H1 (cell line): Measurements from ENCODE around the gene HS3ST6. TPM values are rescaled to one million over a fixed set of nuclear protein-coding genes. Genes with fewer than 3 reads are reported as not detected.

Experiments
- CTCF ChIA-PET: fragments of 300-600 bp; sonication (Branson Sonifier 250); formaldehyde crosslinking; loops from one replicate; lab custom pipeline; 2021; ENCODE audit not compliant: partially characterized antibody; lab: Charles Lee
- POLR2A ChIA-PET: fragments of 300-600 bp; sonication (Branson Sonifier 250); formaldehyde crosslinking; loops from one replicate; lab custom pipeline; 2021; ENCODE audit warnings: inconsistent platforms; ENCODE audit not compliant: partially characterized antibody; lab: Charles Lee
- DNase-seq, 2 experiments: peaks; one replicate each; pipeline versions ENCODE4 v3.0.0 to v3.0.0-alpha.2; 2010 to 2022; ENCODE audit warnings: low spot score in 2 of 2, low read depth in 1 of 2, mixed read lengths in 1 of 2
- FAIRE-seq: peaks from 2 replicates; lab custom pipeline; 2011; peaks lifted over from hg19 to GRCh38; lab: Jason Lieb, UNC
- H2AFZ ChIP-seq: 2 replicates; pipeline ENCODE4 v1.8.1; 2012; ENCODE audit warnings: low read length, inconsistent platforms
- H2AK5ac ChIP-seq: 2 replicates; pipeline ENCODE4 v1.6.1; 2013; ENCODE audit warnings: low read depth, low read length
- H2BK120ac ChIP-seq: replicated peaks from 2 replicates; pipeline ENCODE3; 2013; ENCODE audit warnings: low read depth, low read length, inconsistent platforms
- H2BK12ac ChIP-seq: 2 replicates; pipeline ENCODE4 v1.6.1; 2013; ENCODE audit warnings: low read depth, low read length
- H2BK15ac ChIP-seq: 2 replicates; pipeline ENCODE4 v1.6.1; 2013; ENCODE audit warnings: low read length
- H2BK20ac ChIP-seq: 2 replicates; pipeline ENCODE4 v1.6.1; 2013; ENCODE audit warnings: low read length
- H2BK5ac ChIP-seq: 2 replicates; pipeline ENCODE4 v1.6.1; 2013; ENCODE audit warnings: low read depth, low read length
- H3K14ac ChIP-seq: 2 replicates; pipeline ENCODE4 v1.6.1; 2013; ENCODE audit warnings: inconsistent platforms; ENCODE audit not compliant: insufficient read length
- H3K18ac ChIP-seq: 2 replicates; pipeline ENCODE4 v1.6.1; 2013; ENCODE audit warnings: low read length; ENCODE audit errors: extremely low read depth
- H3K23ac ChIP-seq: 2 replicates; pipeline ENCODE4 v1.6.1; 2013; ENCODE audit warnings: inconsistent platforms; ENCODE audit not compliant: insufficient read length
- H3K23me2 ChIP-seq: 2 replicates; pipeline ENCODE4 v1.6.1; 2013; ENCODE audit warnings: low read depth, low read length
- H3K27ac ChIP-seq: 2 replicates; pipeline ENCODE4 v1.6.1; 2011; ENCODE audit warnings: low read depth, low read length, inconsistent platforms
- H3K27me3 ChIP-seq, 4 experiments: replicated peaks in 1 of 4; 1 replicate in 1 of 4; 2 replicates in 3 of 4; pipeline versions ENCODE4 v1.6.1 to v1.8.1; 2011 to 2013; ENCODE audit warnings: low read length in 3 of 4, mild to moderate bottlenecking in 3 of 4, inconsistent platforms in 2 of 4, mixed read lengths in 2 of 4, moderate library complexity in 1 of 4; ENCODE audit not compliant: control insufficient read depth in 3 of 4, insufficient read depth in 3 of 4; ENCODE audit errors: extremely low read depth in 1 of 4
- H3K36me3 ChIP-seq, 4 experiments: 2 replicates each; pipeline versions ENCODE4 v1.6.1 to v1.8.1; 2011 to 2013; ENCODE audit warnings: mild to moderate bottlenecking in 4 of 4, low read length in 3 of 4, moderate library complexity in 2 of 4, control low read depth in 1 of 4, inconsistent platforms in 1 of 4; ENCODE audit not compliant: insufficient read depth in 4 of 4, control insufficient read depth in 2 of 4
- H3K4ac ChIP-seq: replicated peaks from 2 replicates; pipeline ENCODE3; 2013; ENCODE audit warnings: low read length, low read depth, mixed read lengths, inconsistent platforms; ENCODE audit not compliant: insufficient read length
- H3K4me1 ChIP-seq, 4 experiments: replicated peaks in 1 of 4; 1 replicate in 1 of 4; 2 replicates in 3 of 4; pipeline versions ENCODE4 v1.6.1 to v1.8.1; 2011 to 2013; ENCODE audit warnings: low read length in 3 of 4, inconsistent platforms in 2 of 4, mixed read lengths in 1 of 4; ENCODE audit not compliant: insufficient read depth in 4 of 4, control insufficient read depth in 3 of 4
- H3K4me2 ChIP-seq, 2 experiments: 2 replicates each; pipeline versions ENCODE4 v1.6.1 to v1.8.1; 2011 to 2013; ENCODE audit warnings: low read depth in 2 of 2, low read length in 2 of 2, control low read depth in 1 of 2, inconsistent platforms in 1 of 2, mild to moderate bottlenecking in 1 of 2; ENCODE audit not compliant: insufficient read depth in 1 of 2
- H3K4me3 ChIP-seq, 4 experiments: fragments of 200-600, 300-600 bp in 1 of 4; sonication (generic), shearing (Covaris generic), sonication (Bioruptor Twin) in 1 of 4; 2 replicates each; pipeline versions ENCODE4 v1.5.1 to v1.8.1; 2011 to 2016; ENCODE audit warnings: low read length in 4 of 4, low read depth in 3 of 4, control low read depth in 2 of 4, inconsistent platforms in 2 of 4, mild to moderate bottlenecking in 2 of 4, mixed read lengths in 1 of 4, moderate library complexity in 1 of 4; ENCODE audit not compliant: insufficient read depth in 2 of 4; ENCODE audit errors: extremely low read depth in 1 of 4
- H3K56ac ChIP-seq: replicated peaks from 2 replicates; pipeline ENCODE3; 2013; ENCODE audit warnings: low read depth, mild to moderate bottlenecking, mixed read lengths, low read length, inconsistent platforms; ENCODE audit not compliant: insufficient read length
- H3K79me1 ChIP-seq: 2 replicates; pipeline ENCODE4 v1.6.1; 2013; ENCODE audit warnings: low read depth, low read length, control low read depth
- H3K79me2 ChIP-seq, 2 experiments: 2 replicates each; pipeline versions ENCODE4 v1.6.1 to v1.8.1; 2012 to 2013; ENCODE audit warnings: low read length in 2 of 2, mild to moderate bottlenecking in 2 of 2, inconsistent platforms in 1 of 2; ENCODE audit not compliant: insufficient read depth in 2 of 2, control insufficient read depth in 1 of 2
- H3K9ac ChIP-seq, 4 experiments: replicated peaks in 1 of 4; 1 replicate in 1 of 4; 2 replicates in 3 of 4; pipeline versions ENCODE4 v1.6.1 to v1.8.1; 2011 to 2013; ENCODE audit warnings: low read depth in 3 of 4, low read length in 3 of 4, control low read depth in 2 of 4, mild to moderate bottlenecking in 2 of 4, moderate library complexity in 2 of 4, inconsistent platforms in 1 of 4; ENCODE audit errors: extremely low read depth in 1 of 4
- H3K9me3 ChIP-seq, 2 experiments: 2 replicates each; pipeline versions ENCODE4 v1.6.1 to v1.8.1; 2012 to 2013; ENCODE audit warnings: mild to moderate bottlenecking in 2 of 2, moderate library complexity in 2 of 2, control low read depth in 1 of 2, inconsistent platforms in 1 of 2, low read depth in 1 of 2, low read length in 1 of 2, mixed read lengths in 1 of 2; ENCODE audit not compliant: insufficient read depth in 2 of 2
- H4K20me1 ChIP-seq, 2 experiments: replicated peaks in 1 of 2; 2 replicates each; pipeline versions ENCODE3 to v1.8.1; 2011 to 2013; ENCODE audit warnings: inconsistent platforms in 2 of 2, low read length in 2 of 2, mild to moderate bottlenecking in 1 of 2; ENCODE audit not compliant: insufficient read depth in 2 of 2, control insufficient read depth in 1 of 2
- H4K5ac ChIP-seq: 2 replicates; pipeline ENCODE4 v1.6.1; 2013; ENCODE audit warnings: low read length, low read depth, mixed read lengths, inconsistent platforms; ENCODE audit not compliant: insufficient read length
- H4K8ac ChIP-seq: 2 replicates; pipeline ENCODE4 v1.8.0; 2013; ENCODE audit warnings: mild to moderate bottlenecking, moderate library complexity, low read length, inconsistent platforms; ENCODE audit not compliant: insufficient read depth; ENCODE audit errors: extremely low read depth
- H4K91ac ChIP-seq: replicated peaks from 2 replicates; pipeline ENCODE3; 2013; ENCODE audit warnings: low read length, mixed read lengths, inconsistent platforms; ENCODE audit not compliant: insufficient read length
- CBX8 ChIP-seq: fragments of 300-800, 300-1000 bp; sonication (generic); IDR thresholded peaks from 2 replicates; pipeline ENCODE4 v1.7.1; 2016; ENCODE audit warnings: low read depth, low read length, borderline replicate concordance
- CHD2 ChIP-seq: IDR thresholded peaks from 2 replicates; pipeline ENCODE4 v1.6.1; 2012; ENCODE audit warnings: low read length, improper control_type of control experiment
- FOSL1 ChIP-seq: IDR thresholded peaks from 2 replicates; pipeline ENCODE4 v1.6.1; 2011; ENCODE audit warnings: mild to moderate bottlenecking, low read depth, low read length, moderate library complexity; ENCODE audit not compliant: insufficient read depth
- HDAC2 ChIP-seq, 2 experiments: fragments of 300-600 bp in 1 of 2; sonication (generic) in 1 of 2; IDR thresholded peaks; 2 replicates each; pipeline ENCODE4 v1.6.1; 2011 to 2012; ENCODE audit warnings: low read depth in 2 of 2, low read length in 2 of 2, mild to moderate bottlenecking in 2 of 2, moderate library complexity in 2 of 2, borderline replicate concordance in 1 of 2, inconsistent platforms in 1 of 2
- SIRT6 ChIP-seq: IDR thresholded peaks from one replicate; pipeline ENCODE4 v1.7.1; 2012; ENCODE audit warnings: low read length, inconsistent platforms
- TAF7 ChIP-seq: optimal IDR thresholded peaks from 2 replicates; pipeline ENCODE3; 2011; ENCODE audit warnings: low read depth, mild to moderate bottlenecking, inconsistent platforms, low read length, moderate library complexity, borderline replicate concordance
- ZNF274 ChIP-seq: IDR thresholded peaks from 2 replicates; pipeline ENCODE4 v1.7.0; 2012; ENCODE audit warnings: low read length, borderline replicate concordance; ENCODE audit errors: extremely low read depth
- WGBS, 2 experiments: shearing (Covaris generic) in 1 of 2; methylation state at CpG; one replicate each; pipeline versions ENCODE4 v1.1.6 to v1.1.7; 2013 to 2015; ENCODE audit warnings: low lambda C conversion rate in 2 of 2, mixed read lengths in 2 of 2, inconsistent platforms in 1 of 2, low coverage in 1 of 2, missing lambda C conversion rate in 1 of 2; ENCODE audit not compliant: insufficient replicate concordance in 2 of 2, insufficient coverage in 1 of 2, insufficient read length in 1 of 2; ENCODE audit errors: extremely low coverage in 1 of 2, missing lambda C conversion rate in 1 of 2; 5-methylcytosine and 5-hydroxymethylcytosine counted together
- polyA plus RNA-seq, 7 experiments: library from polyadenylated mRNA; depleted of rRNA in 3 of 7; stranded (reverse) in 5 of 7; unstranded in 2 of 7; fragments of >200 nt in 5 of 7; fragments of 200-250 nt in 2 of 7; gene quantifications; 1 replicate in 5 of 7; 2 replicates in 1 of 7; 4 replicates in 1 of 7; pipeline versions ENCODE4 v1.2.1 to v1.2.3, GENCODE V29; 2011 to 2013; ENCODE audit warnings: missing spikeins in 2 of 7, mixed read lengths in 2 of 7
- total RNA-seq: library from RNA; stranded (reverse); fragmentation: NEBNext Ultra II Directional; extraction: Animal tissue kit (Norgen Biotek cat#: 25700); gene quantifications from 2 replicates; pipeline ENCODE4 v1.2.1, GENCODE V29; 2021
- TF ChIP-seq, protein P1 (sequence below): IDR thresholded peaks from 2 replicates; pipeline ENCODE4 v1.6.1; 2012; ENCODE audit warnings: inconsistent platforms

Gene HS3ST6
- total and polyA plus RNA-seq, 2 of the 8 experiments (the other 6 are each of a cell fraction or from before 2014, with no cell fraction given): 0.36 to 0.39 TPM

DNA sequence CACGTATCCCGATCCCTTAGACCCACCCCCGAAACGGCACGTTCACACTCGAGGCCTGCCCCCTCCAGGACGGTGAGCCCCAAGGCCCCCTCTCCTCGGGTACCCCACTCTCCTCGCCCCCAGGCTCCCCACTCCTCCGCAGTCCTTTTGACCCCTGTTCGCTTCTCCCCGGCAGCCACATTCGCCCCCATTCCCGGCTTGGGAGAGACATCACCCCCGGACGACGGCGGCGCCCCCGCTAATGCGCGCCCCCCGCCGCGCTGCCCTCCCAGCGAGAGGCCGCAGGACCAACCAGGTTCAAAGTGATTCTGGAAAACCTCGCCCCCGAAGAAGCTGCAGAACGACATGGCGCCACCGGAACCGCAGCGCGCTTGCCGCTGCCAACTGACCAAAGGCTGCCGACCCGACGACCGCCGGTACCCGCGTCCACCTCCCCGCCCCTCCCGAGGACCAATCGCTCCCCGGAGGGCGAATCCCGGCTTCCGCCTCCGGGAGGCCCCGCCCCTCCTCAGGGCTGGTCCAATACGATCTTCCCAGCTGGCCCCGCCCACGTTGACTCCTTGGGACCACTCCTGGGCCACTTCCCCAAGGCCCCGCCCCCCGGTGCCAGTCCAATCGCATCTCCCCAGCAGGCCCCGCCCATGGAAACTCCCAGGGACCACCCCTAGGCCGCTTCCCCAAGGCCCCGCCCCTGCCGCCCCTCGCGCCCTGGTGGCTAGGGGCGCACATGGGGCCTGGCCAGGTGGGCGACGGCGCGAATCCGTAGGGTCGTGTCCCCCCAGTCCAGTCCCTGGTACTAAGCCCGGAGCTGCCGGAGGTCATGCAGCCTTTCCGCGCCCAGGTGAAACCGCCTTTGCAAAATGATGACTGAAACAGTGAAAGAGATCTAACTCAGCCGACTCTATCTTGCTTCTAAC, 24.9 kb upstream of the HS3ST6 start, which contains the start of gene MSRB1:
TSS of gene MSRB1 (minus strand) at position 390 of the 917 bp plus-strand sequence. CDS start at position 347, 43 bp downstream.
- H3K27ac ChIP-seq: no peak within 1 kb of the TSS
- TF ChIP-seq CBX8 (no peak), HDAC2 (IDR thresholded peaks at IDR 0.05; ENCODE audit: borderline replicate concordance in 1 of 2, low read depth in 2 of 2, low read length in 2 of 2) (peak in 1 of 2 experiments; percentile 57; a peak in 1 of 4 replicates), ZNF274 (no peak), CHD2 (no peak), SIRT6 (no peak), TAF7 (peak; percentile 12), FOSL1 (no peak)
- TF ChIP-seq, protein P1, sequence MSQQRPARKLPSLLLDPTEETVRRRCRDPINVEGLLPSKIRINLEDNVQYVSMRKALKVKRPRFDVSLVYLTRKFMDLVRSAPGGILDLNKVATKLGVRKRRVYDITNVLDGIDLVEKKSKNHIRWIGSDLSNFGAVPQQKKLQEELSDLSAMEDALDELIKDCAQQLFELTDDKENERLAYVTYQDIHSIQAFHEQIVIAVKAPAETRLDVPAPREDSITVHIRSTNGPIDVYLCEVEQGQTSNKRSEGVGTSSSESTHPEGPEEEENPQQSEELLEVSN: peak; percentile 92

More for the DNA sequence above, 24.9 kb upstream of the HS3ST6 start, which contains the start of gene MSRB1:
- peak within 1 kb of the TSS; percentile 21 for H4K8ac ChIP-seq
- no peak within 1 kb of the TSS for H3K56ac ChIP-seq
- H3K9ac ChIP-seq: peak within 1 kb of the TSS in 3 of 4 experiments; percentile 7 to 51 (median 42); a peak in 4 of 7 replicates
- H2AFZ ChIP-seq: no peak within 1 kb of the TSS
- 0 out of 2 replicates have a peak within 1 kb of the TSS, but pooled peaks have one; percentile 29 for H2BK15ac ChIP-seq
- H4K91ac ChIP-seq: peak within 1 kb of the TSS; percentile 91
- POLR2A ChIA-PET: interaction anchor here (0.9 to 11.7 kb wide), 10 partner anchors 9 to 148 kb away, joined by 3 to 336 read pairs (median 4); partner anchors contain the start of genes FAHD1, HAGH, NDUFB10 and RNF151
- no peak within 1 kb of the TSS for H2BK20ac ChIP-seq
- no peak within 1 kb of the TSS for H2AK5ac ChIP-seq
- WGBS, 2 experiments: 4% methylated on average over 29 of the region's 77 CpGs; no CpG with 5 or more reads in 1 of the 2 experiments
- no peak within 1 kb of the TSS for H3K23ac ChIP-seq
- DNase-seq: peak; percentile 96 to 100
- H3K27me3 ChIP-seq: peaks cover 0 to 2% (median 0%) of the 10 kb centered on the region in 4 experiments; a peak in 1 of 7 replicates
- H3K23me2 ChIP-seq: peaks cover 6% of the 10 kb centered on the region; the same call in 1 of the 2 replicates
- no peak within 1 kb of the TSS for H2BK12ac ChIP-seq
- H3K79me1 ChIP-seq: no peaks in the 10 kb centered on the region
- CTCF ChIA-PET: interaction anchor here (0.7 to 6.3 kb wide), 5 partner anchors 10 to 79 kb away, joined by 3 to 62 read pairs (median 4); partner anchors contain the start of gene RPL3L
- no peak within 1 kb of the TSS for H3K14ac ChIP-seq
- peak within 1 kb of the TSS; percentile 40; the same call in 1 of the 2 replicates for H2BK5ac ChIP-seq
- H3K4me2 ChIP-seq: peak within 1 kb of the TSS; percentile 71 to 89
- FAIRE-seq: peak; percentile 24
- H2BK120ac ChIP-seq: no peak within 1 kb of the TSS
- peaks cover 4 to 10% (median 7%) of the 10 kb centered on the region in 4 experiments; a peak in 5 of 8 replicates for H3K36me3 ChIP-seq
- H3K18ac ChIP-seq: peak within 1 kb of the TSS; percentile 83
- peak within 1 kb of the TSS; percentile 16 for H4K5ac ChIP-seq
- peaks cover 0 to 5% of the 10 kb centered on the region in 2 experiments for H4K20me1 ChIP-seq
- peaks cover 0 to 11% (median 6%) of the 10 kb centered on the region in 4 experiments; a peak in 5 of 7 replicates for H3K4me1 ChIP-seq
- H3K4ac ChIP-seq: no peak within 1 kb of the TSS
- H3K4me3 ChIP-seq: peak within 1 kb of the TSS; percentile 55 to 87 (median 66)
- no peaks in the 10 kb centered on the region for H3K79me2 ChIP-seq
- no peaks in the 10 kb centered on the region for H3K9me3 ChIP-seq
